HG02798 (cell line): ENCODE measurements around the gene TRAPPC3L.

Experiments used
- ATAC-seq: cut with Tn5 transposase; IDR thresholded peaks from one replicate; pipeline ENCODE4 v1.9.1; 2021; ENCODE audit warnings: mild to moderate bottlenecking; ENCODE audit not compliant: unreplicated experiment, poor library complexity

Gene TRAPPC3L

DNA sequence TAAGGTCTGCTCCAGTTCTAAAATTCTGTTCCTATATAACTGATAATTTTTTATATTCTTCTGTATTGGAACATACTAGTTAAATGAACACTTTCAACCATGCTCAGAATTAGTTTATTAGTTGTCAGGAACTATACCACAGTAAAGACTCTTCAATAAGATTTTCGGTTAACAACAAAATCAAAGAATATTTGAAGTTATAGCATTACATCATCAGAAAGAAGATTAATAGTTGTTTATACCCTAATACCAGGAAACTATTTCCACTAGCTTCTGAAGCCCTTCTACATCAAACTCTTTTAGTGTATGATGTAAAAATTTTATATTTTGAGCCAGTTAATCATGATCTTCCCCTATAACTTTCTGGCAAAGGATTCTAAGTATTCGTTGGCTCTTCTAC, 14.6 kb upstream of the TRAPPC3L start:
- no peak for ATAC-seq

DNA sequence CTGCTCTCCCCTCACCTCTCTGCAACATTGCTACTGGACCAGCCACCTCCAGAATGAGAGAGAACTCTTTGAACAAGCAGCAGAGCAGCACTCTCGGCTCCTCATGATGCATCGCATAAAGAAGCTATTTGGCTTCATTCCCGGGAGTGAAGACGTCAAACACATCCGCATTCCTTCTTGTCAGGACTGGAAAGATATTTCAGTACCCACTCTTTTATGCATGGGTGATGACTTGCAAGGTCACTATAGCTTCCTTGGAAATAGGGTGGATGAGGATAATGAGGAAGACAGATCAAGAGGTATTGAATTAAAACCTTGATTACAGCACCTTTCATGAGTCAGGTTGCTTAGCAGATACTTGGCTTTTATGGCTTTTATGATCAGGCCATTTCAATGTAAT, 12.4 kb upstream of the TRAPPC3L start:
- ATAC-seq, result no peak

DNA sequence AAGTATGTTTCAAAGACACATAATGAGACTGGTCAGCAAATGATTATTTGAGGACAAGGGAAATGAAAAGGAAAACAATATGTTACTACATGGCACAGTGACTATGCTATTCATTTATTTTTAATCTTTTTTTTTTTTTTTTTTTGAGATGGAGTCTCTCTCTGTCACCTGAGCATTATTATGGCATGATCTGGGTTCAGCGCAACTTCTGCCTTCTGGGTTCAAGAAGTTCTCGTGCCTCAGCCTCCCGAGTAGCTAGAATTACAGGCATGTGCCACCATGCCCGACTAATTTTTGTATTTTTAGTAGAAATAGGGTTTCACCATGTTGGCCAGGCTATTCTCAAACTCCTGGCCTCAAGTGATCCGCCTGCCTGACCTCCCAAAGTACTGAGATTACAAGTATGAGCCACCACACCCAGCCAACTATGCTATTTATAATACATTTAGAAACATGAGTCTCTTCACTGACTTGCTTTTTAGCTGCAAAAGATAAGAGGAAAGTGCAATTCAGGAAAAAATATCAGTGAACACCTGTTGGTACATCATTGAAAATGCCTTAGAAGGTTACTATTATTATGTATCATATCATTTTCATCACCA, 11.4 kb upstream of the TRAPPC3L start:
- no peak for ATAC-seq

DNA sequence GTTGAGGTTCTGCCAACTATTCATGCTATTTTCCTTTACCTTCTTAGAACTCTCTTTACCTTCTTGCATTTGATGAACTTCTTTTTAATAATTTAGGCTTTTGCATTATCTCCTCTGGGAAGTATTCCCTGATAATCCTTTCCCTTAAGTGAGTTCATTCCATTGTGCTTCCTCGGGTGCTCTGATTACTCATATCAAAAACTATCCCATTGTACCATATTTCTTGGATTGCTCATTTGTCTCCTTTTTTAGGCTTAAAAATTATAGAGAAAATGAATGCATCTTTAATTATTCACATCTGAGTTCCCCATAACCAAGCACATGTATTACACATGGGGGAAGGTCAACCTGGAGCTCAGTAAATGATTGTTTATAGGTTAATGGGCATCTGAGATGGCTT, 10.6 kb upstream of the TRAPPC3L start:
- ATAC-seq, result no peak

DNA sequence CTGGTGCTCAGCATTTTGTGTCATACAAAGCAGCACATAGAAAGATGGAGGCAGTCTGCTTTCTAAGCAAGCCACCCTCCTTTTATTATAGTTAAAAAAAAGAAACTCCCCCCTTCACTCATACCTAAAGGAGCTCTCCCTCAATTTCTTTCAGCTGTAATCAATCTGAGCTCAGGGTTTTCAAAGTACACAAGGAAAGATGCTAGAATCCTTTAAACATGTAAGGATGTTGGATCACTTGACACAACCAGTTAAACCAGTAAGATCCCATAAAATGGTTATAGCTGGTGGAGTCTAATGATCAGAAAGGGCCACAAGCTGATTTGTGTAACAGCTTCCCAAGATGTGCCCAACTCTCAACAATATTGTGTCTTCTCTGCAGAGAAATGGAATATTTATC, 8.0 kb upstream of the TRAPPC3L start, which contains the start of gene CALHM4:
Gene CALHM4, plus strand, starts transcription at position 301 of the 400 bp plus-strand sequence. Its CDS starts 43 bp downstream, at position 344.
- no peak for ATAC-seq

DNA sequence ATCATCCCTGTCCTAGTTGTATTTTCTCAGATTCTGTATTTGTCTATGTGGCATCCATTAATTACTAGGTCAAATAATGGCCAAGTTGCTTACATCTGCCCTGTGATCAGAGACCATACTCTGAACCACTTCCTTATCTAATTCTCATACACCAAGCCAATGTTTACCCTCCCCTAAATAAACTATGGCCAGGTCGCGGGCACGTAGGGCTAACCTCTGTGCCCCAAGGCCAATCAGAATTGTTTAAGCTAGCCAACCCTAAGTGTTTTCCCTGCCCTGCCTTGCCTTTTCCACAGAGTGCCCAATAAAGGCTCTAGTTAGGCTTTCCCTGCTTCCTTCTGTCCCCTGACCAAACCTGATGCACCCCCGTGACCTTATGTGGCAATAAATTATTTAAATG, 5.3 kb upstream of the TRAPPC3L start:
- no peak for ATAC-seq

DNA sequence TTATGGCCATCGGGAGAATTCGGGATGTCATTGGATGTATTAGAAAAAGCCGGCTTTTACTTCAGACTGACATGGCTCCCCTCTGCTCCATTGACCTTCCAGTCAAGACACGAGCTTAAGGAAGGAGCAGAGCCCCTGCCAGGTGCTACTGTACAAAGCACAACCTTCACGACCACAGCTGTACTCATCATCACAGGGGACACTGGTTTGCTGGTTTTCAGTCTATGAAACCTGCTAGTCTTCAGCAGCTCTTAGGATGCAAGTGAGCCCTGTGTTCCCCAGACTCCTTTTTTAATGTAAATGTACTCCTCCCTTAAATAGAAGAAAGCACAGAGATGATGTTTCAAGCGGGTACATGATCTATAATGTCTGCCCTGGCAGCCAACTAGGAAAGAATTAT, 1.9 kb upstream of the TRAPPC3L start:
- no peak for ATAC-seq

DNA sequence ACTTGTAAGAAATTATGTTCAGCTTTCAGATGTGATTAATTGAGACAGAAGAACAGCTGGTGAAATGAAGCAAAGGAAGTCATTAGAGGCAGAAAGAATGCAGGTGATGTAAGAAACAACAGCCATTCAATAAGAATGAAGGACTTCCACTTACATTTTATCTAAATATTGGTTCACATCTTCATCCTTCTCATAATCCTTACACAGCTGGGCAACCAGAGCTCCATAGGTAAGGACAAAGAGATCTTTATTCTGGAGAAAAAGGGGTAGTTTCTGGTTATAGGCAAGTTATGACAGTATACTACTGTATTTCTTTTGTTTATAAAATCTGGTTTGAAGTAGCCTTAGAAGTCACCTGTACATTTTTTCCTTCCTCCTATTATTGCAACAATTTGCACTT, 2.3 kb downstream of the TRAPPC3L start:
- ATAC-seq, result no peak

DNA sequence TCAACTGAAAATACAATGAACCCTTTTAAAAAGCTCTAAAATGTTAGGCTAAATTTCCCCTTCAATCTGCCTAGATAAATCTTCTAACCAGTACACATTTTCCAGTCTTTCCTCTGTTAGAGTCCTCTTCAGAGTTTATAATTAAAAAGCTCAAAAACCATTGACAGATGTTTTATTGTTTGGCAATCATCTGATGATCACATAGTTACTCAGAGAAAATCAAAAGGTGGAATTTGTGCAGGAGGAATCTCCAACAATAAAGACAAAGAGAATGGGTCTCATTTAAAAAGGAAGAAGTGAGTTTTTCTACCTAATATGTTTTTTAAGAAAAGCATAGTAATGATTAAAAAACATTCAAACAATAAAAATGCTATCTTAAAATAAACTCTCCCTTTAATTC, 3.1 kb downstream of the TRAPPC3L start:
- ATAC-seq, result no peak

DNA sequence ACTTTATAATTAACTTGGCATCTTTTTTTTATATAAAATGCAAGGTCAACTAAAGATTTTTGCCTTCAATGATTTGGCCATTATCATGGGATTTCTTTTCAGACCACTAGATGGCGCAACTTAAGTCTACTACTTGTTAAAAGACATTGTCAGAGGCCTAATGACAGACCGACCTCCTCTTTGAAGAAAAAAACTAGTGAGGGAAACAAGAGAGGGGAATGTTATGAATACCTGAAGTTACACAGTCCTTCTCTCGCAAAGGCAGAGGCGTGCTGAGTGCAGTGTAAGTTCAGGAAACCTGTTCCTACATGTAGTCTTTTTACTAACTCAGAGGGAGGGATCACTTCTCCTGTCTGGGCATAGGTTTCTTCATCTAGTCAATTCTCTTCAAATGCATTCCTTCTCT, 9.3 kb downstream of the TRAPPC3L start:
- ATAC-seq, result peak; percentile 63

DNA sequence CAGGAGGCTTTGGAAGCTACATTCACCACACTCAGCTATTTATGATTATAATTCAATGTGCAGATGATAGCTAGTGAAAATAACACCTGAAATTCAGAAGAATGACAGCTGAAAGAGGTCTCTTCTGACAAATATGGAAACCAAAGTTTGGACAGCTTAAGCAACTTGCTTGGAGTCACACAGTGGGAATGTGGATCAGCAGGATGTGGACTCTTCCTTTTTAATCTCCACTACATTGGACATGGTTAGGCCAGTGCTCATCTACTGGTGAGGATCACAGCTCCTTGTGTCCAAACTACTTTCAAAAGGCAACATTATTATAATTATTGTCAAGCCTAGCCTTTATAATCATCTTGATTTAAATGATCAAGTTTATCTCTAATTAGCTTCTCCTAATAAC, 10.4 kb downstream of the TRAPPC3L start:
- ATAC-seq, result no peak

DNA sequence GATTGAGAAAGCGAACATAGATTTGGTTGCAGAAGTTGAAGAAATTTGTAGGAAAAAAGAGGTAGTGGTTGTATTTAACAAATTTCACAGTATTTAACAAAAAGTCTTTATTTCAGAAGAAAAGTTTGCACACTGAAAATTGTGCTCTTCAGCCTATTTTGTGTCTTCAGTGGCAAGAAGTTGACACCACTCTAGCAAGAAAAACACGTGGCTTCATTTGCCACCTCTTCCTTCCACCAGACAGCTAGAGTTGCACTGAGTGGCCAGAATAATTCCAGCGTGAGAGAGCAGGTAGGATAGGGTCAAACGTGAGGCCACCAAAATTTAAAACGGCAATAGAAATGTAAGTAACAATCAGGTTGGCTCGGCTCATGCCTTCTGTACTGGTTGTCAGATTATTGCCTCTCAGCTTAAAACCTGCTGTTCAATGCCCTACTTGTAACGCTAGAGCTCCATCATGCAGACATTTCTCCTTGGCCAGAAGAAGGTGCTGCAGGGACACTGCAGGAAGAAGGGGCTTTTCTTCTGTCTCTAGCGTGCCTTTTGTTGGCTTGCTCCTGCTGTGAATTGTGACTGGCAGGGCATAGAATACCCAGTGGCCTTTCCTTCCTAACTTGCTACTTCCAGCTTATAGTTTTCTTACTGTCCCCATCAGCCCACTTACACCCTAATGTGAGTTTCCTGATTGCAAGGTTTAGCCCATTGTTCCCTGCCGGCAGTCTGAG, 12.1 kb downstream of the TRAPPC3L start:
- ATAC-seq, result no peak

DNA sequence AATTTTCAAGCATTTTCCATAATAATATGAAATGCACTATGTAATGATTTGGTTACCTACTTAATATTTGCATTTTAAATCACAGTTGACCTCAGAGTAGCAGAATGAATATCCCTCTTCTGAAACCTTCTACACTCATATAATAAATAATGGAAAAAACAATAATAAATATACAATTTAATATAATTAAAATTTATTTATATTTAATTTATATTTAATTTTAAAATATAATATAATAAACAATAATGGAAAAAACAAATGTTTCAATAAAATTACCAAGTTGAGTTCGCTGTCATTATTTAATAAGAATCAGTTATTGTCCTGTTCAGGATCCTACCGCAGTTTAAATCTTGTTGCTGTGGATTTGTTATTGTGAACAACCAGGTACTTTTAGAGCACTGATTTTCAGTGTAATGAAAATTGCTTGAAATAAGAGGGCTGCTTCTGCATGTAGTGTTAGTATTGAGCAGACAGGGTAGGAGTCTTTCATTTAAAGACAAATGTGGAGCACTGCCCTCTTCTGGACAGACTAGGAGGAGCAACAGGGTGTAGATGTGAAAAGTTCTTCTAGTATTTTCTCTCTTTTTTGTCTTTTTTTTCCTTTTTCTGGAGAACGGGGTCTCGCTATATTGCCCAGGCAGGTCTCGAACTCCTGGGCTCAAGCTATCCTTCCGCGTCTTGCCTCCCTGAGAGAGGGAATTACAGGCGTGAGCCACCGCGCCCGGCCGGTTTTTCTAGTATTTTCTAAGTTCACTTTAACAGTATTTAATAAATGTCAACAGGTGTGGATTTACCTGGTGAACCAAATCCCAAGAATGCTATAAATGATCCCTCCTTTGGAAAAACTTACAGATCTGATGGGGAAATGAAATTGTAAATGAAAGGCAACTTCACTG, 13.6 kb downstream of the TRAPPC3L start:
- peak; percentile 77 for ATAC-seq

DNA sequence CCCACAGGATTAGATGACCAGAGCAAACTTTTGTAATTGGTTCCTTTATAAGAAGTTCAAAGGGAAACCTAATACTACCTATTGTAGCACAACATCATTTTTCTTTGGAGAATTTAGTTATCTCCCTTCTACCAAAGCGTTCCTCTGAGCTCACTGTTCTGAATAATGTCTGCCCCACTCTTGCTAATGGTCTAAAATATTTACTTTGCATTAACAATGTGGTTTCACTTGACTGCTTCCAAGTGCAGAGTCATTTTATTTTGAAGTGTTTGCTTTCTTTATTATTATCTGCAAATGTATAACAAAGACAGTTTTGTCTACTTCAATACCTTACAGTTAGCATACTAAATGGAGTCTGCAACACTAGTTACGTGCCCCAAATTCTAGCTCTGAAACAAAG, 15.0 kb downstream of the TRAPPC3L start:
- ATAC-seq, result no peak

DNA sequence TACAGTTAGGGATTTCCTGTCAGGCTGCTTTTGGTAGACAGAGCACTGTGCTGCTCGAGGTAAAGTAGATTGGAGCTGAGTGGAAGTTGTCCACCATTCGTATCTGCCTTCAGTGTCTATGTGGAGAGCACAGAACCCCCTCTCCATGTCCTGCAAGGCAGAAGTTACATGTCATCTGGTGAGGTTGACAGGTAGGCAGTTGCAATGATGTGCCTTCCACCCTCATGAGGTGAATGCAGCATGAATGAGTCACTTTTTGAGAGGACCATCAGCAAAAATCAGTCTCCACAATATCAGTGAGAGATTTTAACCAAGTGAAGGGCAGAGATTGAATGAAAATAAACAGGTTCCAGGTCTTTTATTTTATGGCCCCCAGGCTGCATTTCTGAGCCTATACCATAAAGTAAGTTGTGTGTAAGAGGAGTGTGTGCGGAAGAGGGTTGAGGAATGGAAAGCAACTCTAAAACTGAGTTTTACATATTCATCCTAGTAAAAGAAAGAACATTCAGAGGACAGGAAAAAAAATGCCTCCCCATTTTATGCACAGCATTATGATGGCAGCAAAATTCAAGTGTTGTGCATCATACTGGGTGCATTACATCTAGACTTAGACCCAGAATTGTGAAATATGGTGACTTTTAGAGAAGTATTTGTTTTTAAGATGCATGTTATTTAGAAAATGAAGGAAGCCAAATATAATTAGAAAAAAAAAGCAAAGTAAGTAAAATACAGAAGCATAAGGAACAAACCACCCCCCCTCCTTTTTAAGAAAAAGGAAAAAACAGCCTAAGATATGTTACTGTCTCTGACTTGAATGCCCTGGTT, 15.8 kb downstream of the TRAPPC3L start:
- ATAC-seq, result no peak

DNA sequence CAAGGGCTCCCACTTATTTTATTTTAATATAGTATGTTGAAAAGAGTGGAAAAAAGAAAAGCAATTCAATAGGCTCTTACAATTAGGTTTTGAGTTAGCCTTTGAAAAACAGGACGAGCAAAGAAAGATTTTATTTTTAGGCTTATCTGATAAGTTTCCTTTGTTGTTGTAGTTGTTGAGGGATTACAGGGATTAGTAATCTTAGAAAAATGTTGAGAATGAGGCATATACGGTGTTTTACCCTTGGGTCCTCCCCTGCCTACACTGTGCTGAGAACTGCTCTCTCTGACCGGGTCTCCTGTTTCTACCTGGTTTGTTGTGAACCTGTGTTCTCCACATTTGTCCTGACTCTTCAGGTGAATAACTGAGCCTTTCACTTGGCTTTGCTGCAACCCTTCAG, 16.7 kb downstream of the TRAPPC3L start:
- ATAC-seq, result no peak

DNA sequence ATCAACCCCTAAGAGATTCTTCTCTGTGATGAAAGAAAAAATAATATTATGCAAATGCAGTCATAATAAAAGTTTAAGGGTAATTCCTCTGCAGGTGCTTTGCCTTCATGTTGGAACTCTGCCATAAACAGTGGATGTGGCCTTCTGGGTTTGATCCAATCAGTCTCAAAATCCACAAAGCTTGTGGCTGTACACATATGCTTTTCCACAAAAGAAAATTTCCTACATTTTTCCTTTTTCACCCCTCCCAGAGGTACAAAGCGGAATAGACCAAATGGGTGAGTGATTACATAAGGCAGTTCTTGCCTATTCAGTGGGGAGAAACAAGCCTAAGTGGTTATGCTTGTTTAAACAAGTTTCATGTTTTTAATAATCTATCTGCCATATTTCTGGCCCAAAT, 17.4 kb downstream of the TRAPPC3L start:
- ATAC-seq, result no peak

DNA sequence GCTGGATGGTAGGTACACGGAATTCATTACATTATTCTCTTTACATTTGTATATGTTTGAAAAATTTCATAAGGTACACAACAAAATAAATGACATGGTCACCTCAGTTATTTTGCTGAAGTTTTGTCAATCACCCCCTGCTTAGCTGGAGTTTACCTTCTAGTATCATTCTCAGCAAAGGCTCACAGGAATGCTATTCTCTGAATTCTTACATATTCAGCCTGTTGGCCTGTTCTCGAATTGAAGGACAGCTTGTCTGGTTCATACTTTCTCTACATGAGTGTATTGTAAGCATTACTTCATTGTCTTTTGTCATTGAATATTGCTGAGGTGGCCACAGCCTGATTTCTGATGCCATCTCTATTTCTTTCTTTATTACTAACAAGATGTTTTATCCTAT, 21.2 kb downstream of the TRAPPC3L start:
- no peak for ATAC-seq

DNA sequence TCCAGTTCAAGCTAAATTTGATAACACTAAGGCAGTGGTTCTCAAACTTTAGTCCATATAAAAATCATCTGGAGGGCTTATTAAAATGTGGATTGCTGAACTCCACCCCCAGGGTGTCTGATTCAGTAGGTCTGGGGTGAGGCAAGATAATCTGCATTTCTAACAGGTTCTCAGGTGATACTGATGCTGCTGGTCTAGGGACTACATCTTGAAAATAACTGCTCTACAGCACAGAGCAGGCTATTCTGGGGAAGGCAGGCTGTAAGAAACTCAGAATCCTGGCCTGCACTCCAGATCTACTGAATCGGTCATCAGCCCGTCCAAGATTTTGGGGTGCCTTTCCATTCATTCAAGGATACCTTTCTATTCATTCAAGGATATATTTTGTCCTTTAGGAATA, 22.6 kb downstream of the TRAPPC3L start:
- no peak for ATAC-seq

DNA sequence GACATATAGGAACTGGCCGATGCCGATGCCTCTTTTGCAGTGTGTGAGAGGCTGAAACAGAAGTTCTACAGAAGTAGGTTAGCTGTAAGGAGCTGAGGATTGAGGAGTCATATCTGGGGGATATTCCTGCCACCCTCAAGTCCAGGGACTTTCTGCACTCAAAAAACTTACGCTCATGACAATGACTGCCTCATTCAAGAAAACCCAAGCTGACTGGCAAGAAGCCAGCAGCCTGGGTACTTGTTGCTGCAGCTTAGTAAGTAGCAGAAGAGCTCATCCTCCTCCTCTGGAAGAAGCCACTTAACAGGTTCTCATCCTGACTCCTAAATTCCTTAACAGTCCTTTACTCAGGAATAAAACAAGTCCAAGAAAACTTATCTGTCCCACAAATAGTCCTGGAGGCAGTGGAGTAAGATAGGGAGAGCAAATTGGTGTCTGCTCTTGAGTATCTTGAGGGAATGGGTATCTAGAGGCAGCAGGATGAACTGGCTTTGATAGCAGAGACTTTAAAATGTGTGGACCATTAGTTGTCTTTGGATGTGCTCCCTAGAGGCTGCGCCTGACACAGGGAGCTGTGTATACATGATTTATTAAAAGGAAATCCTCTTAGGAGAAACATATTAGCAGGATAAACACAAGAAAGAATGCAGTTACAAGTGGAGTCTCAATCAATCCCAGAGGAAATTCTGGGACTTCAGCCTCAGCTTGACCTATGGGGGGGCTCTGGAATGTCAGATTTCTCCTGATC, 26.7 kb downstream of the TRAPPC3L start:
- no peak for ATAC-seq
